Esophagus squamous epithelium (tissue), 5 donors: ENCODE data around the gene SERTM2. TPM values are rescaled to one million over a fixed set of nuclear protein-coding genes. Genes with fewer than 3 reads are reported as not detected.

Source experiments
- DNase-seq: peaks from one replicate; lab custom pipeline; 2025; lab: John Stamatoyannopoulos, UW
- H3K27ac ChIP-seq, 4 donors: fragments of 200-600 bp; sonication (generic); one replicate each; pipeline ENCODE4 v1.5.1; 2016 to 2019; ENCODE audit warnings: mild to moderate bottlenecking in 1 of 4
- H3K27me3 ChIP-seq, 4 donors: fragments of 200-600 bp; sonication (generic); 1 replicate in 3 of 4; 2 replicates in 1 of 4; pipeline versions ENCODE4 v1.5.1 to v1.6.0; 2017 to 2021; ENCODE audit warnings: antibody characterized with exemption in 1 of 4
- H3K36me3 ChIP-seq, 3 donors: fragments of 200-600 bp; sonication (generic); one replicate each; pipeline ENCODE4 v1.5.1; 2016 to 2019
- H3K4me1 ChIP-seq, 3 donors: fragments of 200-600 bp; sonication (generic); one replicate each; pipeline ENCODE4 v1.5.1; 2017 to 2019
- H3K4me3 ChIP-seq, 4 donors: fragments of 200-600 bp; sonication (generic); 1 replicate in 3 of 4; 2 replicates in 1 of 4; pipeline ENCODE4 v1.5.1; 2016 to 2019; ENCODE audit warnings: mild to moderate bottlenecking in 2 of 4, moderate library complexity in 1 of 4
- H3K9me3 ChIP-seq, 3 donors: fragments of 200-600 bp; sonication (generic); one replicate each; pipeline ENCODE4 v1.5.1; 2016 to 2019
- CTCF ChIP-seq, 6 experiments: fragments of 450-650 bp in 4 of 6; fragments of 200-600 bp in 2 of 6; sonication (generic) in 2 of 6; IDR thresholded peaks; one replicate each; pipeline ENCODE4 v1.5.1; 2016 to 2019; ENCODE audit warnings: antibody characterized with exemption in 6 of 6, mild to moderate bottlenecking in 4 of 6, moderate library complexity in 4 of 6
- POLR2A ChIP-seq, 4 donors: fragments of 450-650 bp; IDR thresholded peaks; one replicate each; pipeline ENCODE4 v1.6.1; 2017; ENCODE audit warnings: antibody characterized with exemption in 4 of 4, mild to moderate bottlenecking in 4 of 4, moderate library complexity in 3 of 4
- WGBS, 2 donors: methylation state at CpG; one replicate each; pipeline ENCODE4 v1.1.5; 2018; 5-methylcytosine and 5-hydroxymethylcytosine counted together
- intact Hi-C: fragments of 100-400 bp; cut with DNase I; formaldehyde crosslinking; loops from one replicate; pipeline ENCODE4 v1.15.0; 2022
- total RNA-seq, 4 donors: library from RNA; depleted of rRNA; stranded (reverse); fragments of >200 nt; gene quantifications; one replicate each; pipeline ENCODE4 v1.1.0, GENCODE V29; 2016
- donor health status: DM: yes; HTN: yes; CAD: no.

The SERTM2 gene
- total RNA-seq, 4 donors from 2014 or later: not detected

DNA sequence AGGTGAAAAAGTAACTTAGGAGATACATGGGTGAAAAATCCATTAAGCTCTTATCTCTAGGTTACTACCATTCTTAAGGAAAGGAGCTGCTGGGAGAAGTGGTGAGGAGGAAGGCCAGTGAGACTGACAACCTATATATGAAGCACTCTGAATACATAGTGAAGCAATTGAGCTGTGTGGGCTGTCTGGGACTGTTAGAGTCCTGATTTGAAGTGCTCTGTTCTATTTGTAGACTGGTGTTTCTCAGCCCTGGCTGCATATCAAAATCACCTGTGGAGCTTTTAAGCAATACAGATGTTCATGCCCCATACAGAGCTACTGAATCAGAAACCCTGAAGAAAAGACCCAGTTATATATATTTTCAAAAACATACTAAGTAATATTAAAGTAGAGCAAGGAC, 3.9 kb downstream of the SERTM2 start:
- Histone ChIP-seq H3K36me3 (no peaks in the 10 kb centered on the region), H3K4me3 (no peak overlapping the region), H3K27ac (no peak overlapping the region), H3K9me3 (no peaks in the 10 kb centered on the region), H3K27me3 (no peaks in the 10 kb centered on the region), H3K4me1 (no peaks in the 10 kb centered on the region)
- intact Hi-C loops: no loop called here
- no peak for TF ChIP-seq POLR2A (IDR thresholded peaks at IDR 0.05)
- no peak for TF ChIP-seq CTCF (IDR thresholded peaks at IDR 0.05)
- no peak for DNase-seq

DNA sequence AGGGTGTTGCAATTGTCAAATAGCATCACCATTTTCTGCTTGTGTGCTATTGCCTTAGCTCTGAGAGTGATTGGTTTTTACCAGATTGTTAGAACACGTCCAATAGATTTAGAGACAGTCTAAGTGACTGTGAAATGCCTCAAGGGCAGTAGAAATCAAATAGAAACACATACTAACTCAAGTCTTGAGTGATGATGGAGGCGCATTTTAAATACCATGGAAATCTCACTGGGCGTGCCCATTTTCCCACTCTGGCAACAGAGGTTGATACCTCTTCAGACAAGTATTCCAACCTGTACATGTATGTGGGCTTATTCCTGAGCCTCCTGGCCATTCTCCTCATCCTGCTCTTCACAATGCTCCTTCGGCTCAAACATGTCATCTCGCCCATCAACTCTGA, 7.2 kb downstream of the SERTM2 start:
- H3K4me1 ChIP-seq: no peaks in the 10 kb centered on the region
- H3K9me3 ChIP-seq: no peaks in the 10 kb centered on the region
- 68 to 76% methylated on average over 4 to 5 of the region's 5 CpGs for WGBS, 2 donors
- intact Hi-C loops: no loop called here
- no peak overlapping the region for H3K27ac ChIP-seq
- H3K27me3 ChIP-seq: peaks cover 0 to 6% (median 0%) of the 10 kb centered on the region in 4 donors
- TF ChIP-seq CTCF (IDR thresholded peaks at IDR 0.05): no peak
- TF ChIP-seq POLR2A (IDR thresholded peaks at IDR 0.05): no peak
- no peaks in the 10 kb centered on the region for H3K36me3 ChIP-seq
- no peak overlapping the region for H3K4me3 ChIP-seq
- no peak for DNase-seq

GRCh38 chrX:111519215-111519614, 7.8 kb downstream of the SERTM2 start:
- WGBS, 2 donors: 6 to 22% methylated on average over 2 of the region's 2 CpGs
- Histone ChIP-seq H3K9me3 (no peaks in the 10 kb centered on the region), H3K27me3 (peaks cover 0 to 6% (median 0%) of the 10 kb centered on the region in 4 donors), H3K4me1 (no peaks in the 10 kb centered on the region), H3K4me3 (no peak overlapping the region), H3K36me3 (no peaks in the 10 kb centered on the region), H3K27ac (no peak overlapping the region)
- DNase-seq: no peak
- intact Hi-C loops: no loop called here
- TF ChIP-seq CTCF (IDR thresholded peaks at IDR 0.05): no peak
- no peak for TF ChIP-seq POLR2A (IDR thresholded peaks at IDR 0.05)

DNA sequence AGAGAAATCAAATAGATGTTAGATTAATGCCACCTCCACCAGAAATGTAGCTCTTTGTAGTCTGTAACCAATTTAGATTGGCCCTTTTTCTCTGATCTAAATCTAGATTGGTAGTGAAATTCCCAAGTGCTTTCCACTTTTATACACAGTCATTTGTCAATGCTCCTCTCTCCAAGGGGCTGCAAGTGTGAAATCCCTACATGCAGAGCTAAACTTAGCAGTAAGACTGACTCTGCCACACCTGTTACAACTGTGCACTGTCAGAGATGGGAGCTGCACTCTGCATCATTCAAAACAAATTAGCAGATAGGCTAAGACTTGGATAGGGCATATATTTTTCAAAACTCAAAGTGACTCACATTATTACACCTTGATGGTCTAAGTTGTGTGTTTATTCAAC, 9.1 kb downstream of the SERTM2 start:
- DNase-seq: no peak
- H3K36me3 ChIP-seq: no peaks in the 10 kb centered on the region
- H3K27ac ChIP-seq: no peak overlapping the region
- H3K4me3 ChIP-seq: no peak overlapping the region
- peaks cover 0 to 6% (median 0%) of the 10 kb centered on the region in 4 donors for H3K27me3 ChIP-seq
- intact Hi-C loops: no loop called here
- no peak for TF ChIP-seq CTCF (IDR thresholded peaks at IDR 0.05)
- no peak for TF ChIP-seq POLR2A (IDR thresholded peaks at IDR 0.05)
- H3K4me1 ChIP-seq: no peaks in the 10 kb centered on the region
- H3K9me3 ChIP-seq: no peaks in the 10 kb centered on the region

- no peak for DNase-seq
- no peak overlapping the region for H3K4me3 ChIP-seq
- no peaks in the 10 kb centered on the region for H3K36me3 ChIP-seq
- no peaks in the 10 kb centered on the region for H3K4me1 ChIP-seq
- 20 to 27% methylated on average over 1 of the region's 1 CpG for WGBS, 2 donors
- intact Hi-C loops: no loop called here
- no peak overlapping the region for H3K27ac ChIP-seq
- no peaks in the 10 kb centered on the region for H3K9me3 ChIP-seq
- TF ChIP-seq CTCF (IDR thresholded peaks at IDR 0.05) (no peak), POLR2A (IDR thresholded peaks at IDR 0.05) (no peak)
- H3K27me3 ChIP-seq: peaks cover 0 to 6% (median 0%) of the 10 kb centered on the region in 4 donors
These were observed 9.7 kb downstream of the SERTM2 start for GRCh38 chrX:111521169-111521568.
